Activated CD4-positive, alpha-beta T cell treated with anti-CD3 and anti-CD28 coated beads for 48 hours (primary cell): ENCODE results near the gene SMAD3.

ENCODE experiments used
- DNase-seq: peaks from one replicate; pipeline ENCODE4 v3.0.0-alpha.2; 2020

The SMAD3 gene

DNA sequence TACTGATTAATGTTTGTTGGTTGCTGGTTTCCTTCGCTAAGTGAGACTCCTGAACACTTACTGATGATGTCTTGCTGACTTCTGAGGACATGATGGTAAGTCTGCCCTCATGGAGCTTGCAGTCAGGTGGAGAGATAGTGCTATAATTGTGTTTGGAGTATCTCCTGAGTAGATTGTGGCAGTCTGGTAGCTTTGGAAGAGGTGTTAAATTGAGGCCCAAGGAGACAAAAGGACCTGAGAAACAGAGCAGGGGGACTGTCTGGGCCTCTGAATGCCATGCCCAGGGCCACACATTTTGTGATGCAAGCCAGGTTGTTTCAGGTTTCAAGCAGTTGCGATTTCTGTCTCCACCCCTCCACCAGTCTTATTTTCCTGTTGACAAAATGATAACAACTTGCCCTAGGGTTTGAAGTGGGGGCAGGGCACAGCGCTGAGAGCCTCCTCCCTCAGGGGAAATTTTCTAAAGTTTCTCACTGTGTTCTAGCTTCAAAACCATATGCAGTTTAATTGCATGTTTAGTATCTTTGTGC, 16.7 kb downstream of the SMAD3 start:
- DNase-seq: peak; percentile 73

- no peak for DNase-seq
Measured at GRCh38 chr15:67083135-67083762, 17.8 kb downstream of the SMAD3 start.

DNA sequence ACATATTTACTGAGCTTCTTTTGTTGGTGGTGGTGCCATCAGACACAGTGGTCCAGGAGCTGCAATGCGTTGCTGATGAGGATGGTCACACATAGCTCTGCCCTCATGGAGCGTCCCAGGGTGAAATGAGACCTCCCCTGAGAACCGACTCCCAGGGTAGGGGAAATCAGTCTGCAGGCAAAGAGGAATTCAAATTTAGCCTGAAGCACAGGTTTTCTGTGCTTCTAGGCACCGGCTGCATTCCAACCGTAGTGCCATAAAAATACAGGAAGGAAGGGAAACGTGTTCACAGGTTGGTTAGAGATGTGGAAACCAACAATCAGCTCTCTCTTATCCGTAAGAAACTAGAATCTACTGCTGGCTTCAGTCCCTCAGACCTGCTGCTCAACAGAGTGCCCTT, 19.2 kb downstream of the SMAD3 start:
- DNase-seq: no peak

DNA sequence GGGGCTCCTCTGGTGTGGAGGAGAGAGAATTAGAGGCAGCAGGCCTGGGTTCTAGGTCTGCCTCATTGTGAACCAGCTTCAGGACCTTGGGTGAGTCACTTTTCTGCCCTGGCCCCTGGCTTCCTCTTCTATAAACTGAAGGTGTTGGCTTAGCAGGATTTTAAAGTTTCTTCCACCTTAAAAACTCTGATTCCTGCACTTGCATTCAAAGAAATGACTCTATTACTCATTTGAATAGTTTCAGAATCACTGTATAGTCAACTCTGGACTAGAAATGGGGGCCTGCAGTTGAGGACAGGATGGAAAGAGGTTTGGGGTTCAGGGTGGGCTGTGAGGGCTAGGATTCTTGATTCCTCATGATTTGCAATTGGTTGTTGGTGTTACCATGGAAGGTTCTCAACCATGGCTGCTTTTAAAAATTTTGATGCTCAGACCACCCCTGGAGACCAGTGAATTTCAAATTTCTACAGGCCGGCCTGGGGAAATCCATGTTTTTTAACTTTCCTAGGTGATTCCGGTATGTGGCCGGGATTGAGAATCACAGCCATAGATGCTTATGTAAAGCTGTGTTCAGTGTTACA, 19.9 kb downstream of the SMAD3 start:
- peak; percentile 78 for DNase-seq

- peak; percentile 61 for DNase-seq
Measured at GRCh38 chr15:67085818-67086636, 20.6 kb downstream of the SMAD3 start.

DNA sequence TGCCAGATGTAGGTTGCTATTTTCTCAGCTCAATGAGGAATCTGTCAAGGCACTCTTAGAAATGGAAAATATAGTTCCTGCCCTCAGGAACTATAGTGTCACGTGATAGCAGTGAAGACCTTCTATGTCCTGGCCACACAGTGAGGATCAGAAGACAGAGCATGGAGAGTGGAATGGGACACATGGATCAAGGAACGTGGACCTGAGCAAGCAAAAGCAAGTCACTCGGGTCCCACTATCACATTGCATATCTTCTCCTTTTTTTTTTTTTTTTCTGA, 21.2 kb downstream of the SMAD3 start:
- DNase-seq: no peak

- no peak for DNase-seq
Measured at GRCh38 chr15:67087507-67088172, 22.2 kb downstream of the SMAD3 start.

DNA sequence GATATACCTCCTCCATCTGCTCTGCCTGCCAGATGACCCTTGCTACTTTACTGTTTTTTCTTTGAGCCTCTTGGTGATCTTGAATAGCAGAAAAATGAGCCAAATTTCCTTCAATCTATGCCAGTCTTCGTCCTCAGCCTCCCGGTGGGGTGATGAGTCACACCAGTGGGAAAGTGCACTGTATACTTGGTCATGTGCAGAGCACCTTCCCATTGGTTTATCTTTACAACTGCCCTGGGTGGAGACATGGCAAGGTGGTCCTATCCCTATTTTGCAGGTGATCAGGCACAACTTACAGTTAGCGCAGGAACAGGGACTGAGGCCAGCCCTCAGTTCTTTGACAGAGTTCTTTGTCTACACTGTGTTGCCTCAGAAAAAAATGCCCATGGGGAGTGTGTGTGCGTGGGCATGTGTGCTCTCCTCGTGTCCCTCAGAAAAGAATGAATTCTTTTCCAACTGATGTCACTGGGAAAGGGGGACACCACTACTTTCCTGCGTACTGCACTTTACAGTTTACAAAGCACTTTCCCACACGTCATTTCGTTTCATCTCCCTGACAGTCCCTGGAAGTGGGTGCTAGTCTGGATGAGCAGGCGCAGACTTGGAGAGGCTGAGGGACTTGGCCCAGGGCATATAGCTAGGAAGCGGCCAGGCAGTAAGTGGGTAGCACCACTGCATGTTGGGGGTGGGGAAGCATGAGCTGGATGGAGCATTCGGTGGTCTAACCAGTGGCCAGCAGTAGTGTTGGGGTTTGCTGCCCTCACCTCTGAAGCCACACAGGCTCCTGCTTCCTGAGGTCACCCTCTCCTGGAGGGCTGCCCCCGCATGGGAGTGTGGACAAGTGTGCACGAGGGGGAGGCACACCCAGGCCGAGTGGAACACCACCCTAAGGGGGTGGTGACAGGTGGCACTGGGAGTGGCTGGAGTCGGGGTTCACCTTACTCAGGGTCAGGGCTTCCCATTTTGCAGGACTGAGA, 24.1 kb downstream of the SMAD3 start:
- DNase-seq: no peak

- DNase-seq: no peak
Measured at GRCh38 chr15:67090297-67091070, 25.1 kb downstream of the SMAD3 start.

GRCh38 chr15:67091071-67091979, 25.9 kb downstream of the SMAD3 start:
- DNase-seq: peak; percentile 82

- no peak for DNase-seq
Measured at GRCh38 chr15:67091980-67092677, 26.7 kb downstream of the SMAD3 start.

- no peak for DNase-seq
Measured at GRCh38 chr15:67092752-67093503, 27.5 kb downstream of the SMAD3 start.

DNA sequence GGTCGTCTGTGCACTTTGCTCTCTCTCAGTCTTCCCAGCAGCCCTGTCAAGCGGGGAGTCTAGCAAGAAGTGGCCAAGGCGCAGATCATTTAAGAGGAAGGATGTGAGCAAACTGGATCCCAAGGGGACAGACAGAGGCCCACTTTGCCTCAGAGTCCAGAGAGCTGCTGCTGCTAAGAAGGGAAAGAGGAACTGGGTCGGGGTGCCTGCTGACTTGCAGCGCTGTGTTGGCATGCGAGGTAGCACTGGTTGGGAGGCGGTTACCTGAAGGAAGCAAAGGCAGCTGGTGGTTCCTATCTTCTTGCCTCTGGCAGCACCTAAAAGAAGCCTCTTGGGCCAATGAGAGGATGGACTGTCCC, 28.1 kb downstream of the SMAD3 start:
- DNase-seq: no peak

- DNase-seq: no peak
Measured at GRCh38 chr15:67094001-67094826, 28.8 kb downstream of the SMAD3 start.

GRCh38 chr15:67095912-67096311, 30.5 kb downstream of the SMAD3 start:
- no peak for DNase-seq

DNA sequence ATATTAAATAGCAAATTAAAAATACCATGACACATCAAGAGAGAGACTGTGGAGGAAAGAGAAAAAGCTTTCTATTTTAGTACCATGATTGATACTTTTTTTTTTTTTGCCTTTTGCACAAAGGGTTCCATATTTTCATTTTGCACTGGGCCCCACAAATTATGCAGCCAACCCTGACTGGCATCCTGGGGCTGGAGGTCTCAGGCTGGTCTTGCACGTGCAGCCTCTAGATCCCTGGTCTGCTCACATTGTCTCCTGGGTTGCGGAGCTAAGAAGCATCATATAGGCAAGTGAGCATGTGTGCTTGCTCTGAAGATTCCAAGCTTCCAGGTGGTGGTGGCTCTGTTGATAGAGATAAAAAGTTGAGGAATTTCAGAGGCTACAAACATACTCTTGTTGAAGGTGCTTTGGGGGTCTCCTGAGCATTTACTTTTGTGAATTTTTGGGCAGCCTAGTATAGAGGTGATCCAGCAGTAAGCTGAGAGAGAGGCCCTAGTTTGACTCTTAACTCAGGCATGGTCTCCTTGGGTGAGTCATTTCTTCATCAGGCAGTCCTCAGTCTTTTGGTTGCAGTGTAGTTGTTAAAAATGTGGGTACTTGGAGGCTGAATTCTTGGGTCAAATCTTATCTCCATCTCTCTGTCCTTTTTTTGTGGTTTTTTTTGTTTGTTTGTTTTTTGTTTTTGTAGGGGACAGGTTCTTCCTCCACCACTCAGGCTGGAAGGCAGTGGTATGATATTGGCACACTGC, 31.3 kb downstream of the SMAD3 start:
- no peak for DNase-seq

- DNase-seq: no peak
Measured at GRCh38 chr15:67097424-67097823, 32.0 kb downstream of the SMAD3 start.
